GM19043 (cell line): ENCODE measurements around the gene SF3B2.
"Not testable (repeated sequence)": the region's sequence is repeated elsewhere in the genome, so short reads cannot be mapped to it uniquely, and the experiment has no call there.

Experiments
- ATAC-seq: cut with Tn5 transposase; IDR thresholded peaks from one replicate; pipeline ENCODE4 v1.9.1; 2021; ENCODE audit warnings: low read depth; ENCODE audit not compliant: unreplicated experiment

Gene SF3B2

GRCh38 chr11:66051766-66052663, at the start of gene SF3B2:
TSS of gene SF3B2 (plus strand) at chr11:66052364. CDS start at chr11:66052385, 21 bp downstream.
- peak; percentile 93 for ATAC-seq

DNA sequence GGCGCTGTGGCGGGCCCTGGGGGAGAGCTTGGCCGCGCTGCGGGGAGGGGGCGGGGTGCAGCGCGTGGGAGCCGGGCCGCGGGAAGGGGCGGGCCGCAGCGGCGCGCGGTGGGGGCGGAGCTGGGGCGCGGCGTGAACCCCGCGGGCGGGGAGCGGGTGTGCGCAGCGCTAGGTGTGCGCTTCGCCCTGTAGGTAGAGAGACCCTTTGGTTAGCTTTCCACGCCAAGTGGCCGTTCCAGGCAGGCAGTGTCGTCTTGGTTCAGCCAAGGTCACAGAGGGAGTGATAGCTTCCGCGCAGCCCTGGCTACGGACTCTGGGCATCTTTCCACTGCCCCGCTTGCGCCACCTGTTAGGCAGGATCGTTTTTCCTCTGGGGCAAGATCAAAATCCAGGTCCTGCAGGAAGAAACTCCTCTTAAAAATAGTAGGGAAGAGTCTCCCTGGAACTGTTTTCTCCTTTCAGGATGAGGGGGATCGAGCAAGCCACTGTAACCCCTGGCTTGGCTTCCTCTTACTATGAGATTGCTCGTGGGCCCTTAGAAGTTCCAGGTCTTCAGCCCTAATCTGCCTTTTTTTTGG, 49.4 kb upstream of the SF3B2 start:
- ATAC-seq, result peak; percentile 41

GRCh38 chr11:66003291-66003690, 48.9 kb upstream of the SF3B2 start:
- no peak for ATAC-seq

DNA sequence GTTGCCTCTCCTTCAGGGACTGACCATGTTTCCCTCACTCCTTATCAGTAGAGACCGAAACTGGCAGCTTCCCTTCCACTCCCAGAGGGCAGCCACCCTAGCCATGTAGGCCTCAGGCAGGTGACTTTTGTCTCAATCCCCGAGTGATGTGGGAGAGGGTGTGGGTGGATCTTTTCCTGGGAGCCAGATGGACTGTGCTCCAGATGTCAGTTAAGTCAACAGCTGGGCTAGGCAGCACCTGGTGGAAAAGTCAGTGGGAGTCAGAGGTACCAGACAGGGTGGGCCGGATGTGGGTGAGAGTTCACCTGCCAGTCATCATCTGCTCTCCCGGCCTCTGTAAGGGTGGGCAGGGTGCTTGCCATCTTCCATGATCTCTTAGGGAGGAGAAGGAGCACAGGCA, 48.0 kb upstream of the SF3B2 start:
- no peak for ATAC-seq

DNA sequence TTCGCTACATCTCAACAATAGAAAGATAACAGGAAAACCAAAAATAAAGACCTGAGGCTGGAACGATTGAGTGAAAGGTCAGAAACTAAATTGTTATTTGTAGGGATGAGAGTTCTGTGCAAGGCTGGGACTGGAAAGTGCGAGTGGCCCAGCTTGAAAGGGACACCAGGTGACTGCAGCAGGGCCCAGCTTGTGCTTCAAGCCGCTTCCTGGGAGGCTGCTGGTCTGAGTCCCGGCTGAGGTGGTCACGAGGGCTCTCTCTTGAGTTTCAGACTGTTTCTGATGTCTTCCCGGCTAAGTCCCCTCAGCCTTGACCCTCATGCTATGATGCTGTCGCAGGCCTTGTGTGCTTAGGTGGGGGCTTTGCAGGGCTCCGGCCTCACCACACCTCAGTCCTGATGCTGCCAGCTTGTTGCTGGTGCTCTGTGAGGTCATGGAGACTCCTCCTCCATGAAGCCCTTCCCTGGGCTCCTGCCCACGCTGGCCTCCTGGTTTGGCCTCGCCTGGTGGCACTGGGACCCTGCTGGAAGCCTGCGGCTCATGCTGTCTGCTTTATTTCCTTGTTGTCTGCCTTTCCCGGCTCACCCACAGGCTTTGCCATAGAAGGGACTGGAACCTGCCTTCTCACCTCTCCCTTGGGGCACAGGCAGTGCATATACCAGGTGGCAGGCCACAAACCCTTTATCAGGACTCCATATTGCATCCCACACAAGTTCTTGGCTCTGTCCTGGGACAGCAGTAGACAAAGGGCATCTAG, 45.9 kb upstream of the SF3B2 start:
- ATAC-seq, result no peak

DNA sequence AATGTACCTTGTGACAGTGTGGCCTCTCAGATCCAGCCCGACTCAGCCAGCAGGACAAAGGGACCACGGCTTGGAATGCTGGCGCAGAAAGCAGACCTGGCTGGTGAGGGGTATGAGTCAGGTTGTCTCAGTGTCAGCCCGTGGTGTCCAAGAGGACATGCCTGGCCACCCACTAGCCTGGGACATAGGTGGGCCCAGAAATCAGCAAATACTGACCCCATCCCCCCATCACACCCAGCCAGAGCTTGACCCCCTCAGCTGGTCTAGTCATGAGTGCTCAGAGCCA, 45.3 kb upstream of the SF3B2 start:
- ATAC-seq, result no peak

DNA sequence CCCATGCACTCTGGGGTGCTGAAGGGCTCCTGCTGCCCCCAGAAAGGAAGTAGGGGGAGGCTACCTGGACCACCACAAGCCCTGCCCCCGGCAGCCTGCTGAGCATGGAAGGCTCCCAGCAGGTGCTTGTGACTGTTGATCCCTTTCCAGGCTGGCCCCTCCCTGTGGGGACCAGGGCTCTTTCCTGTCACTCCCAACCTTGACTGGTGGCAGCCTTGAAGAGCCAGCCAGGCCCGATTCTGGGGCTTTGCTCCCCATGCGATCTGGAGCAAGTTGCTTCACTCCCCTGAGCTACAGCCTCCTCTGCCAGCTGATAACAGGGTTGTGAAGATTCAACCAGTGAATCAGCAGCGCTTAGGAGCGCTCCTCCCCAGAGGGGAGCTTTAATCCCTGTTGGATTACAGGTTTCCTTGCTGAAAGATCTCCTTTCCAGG, 44.9 kb upstream of the SF3B2 start:
- ATAC-seq, result no peak

DNA sequence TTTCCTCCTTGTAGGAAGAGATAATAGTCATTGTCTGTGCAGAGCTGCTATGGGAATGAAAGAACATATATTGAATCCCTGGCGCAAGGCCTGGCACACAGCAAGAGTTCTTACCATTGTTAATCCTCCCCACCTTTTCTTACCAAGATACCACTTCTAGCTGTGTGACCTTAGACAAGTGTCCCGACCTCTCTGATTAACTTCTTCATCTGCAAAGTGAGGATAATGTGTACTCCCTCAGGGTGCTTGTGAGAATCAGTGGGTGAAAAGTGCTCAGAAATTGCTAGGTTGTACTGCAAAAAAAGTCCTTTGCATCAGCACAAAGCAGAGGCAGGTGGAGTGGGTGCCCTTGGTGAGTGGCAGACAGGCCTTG, 44.1 kb upstream of the SF3B2 start:
- ATAC-seq, result no peak

DNA sequence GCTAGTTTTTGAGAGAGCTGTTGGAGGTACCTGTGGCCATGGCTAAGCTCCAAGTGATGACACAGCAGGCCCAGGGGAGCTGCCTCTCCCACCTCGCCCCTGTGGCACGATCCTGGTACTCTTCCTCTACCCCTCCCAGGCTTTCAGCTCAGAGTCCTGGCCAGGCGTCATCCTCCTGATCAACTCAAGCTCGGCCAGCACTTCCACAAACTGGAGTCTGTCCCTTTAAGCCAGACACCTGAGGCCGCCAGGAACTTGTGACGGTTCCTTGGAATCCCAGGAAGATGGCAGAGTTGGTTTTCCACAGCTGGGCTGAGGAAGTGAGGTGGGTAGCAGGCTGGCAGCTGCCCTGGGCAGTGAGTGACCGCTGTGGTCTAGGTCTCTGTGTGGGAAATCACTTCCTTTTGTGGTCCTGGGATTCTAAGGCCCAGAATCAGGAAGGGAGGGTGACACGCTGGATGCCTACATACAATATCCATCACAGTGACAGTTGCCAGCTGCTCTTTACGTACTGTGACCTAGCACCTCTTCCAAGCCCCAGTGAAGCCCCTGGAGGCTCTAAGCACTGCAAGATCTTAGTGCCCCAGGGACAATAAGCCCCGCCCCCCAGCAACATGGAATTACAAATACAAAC, 43.6 kb upstream of the SF3B2 start:
- no peak for ATAC-seq

GRCh38 chr11:66010036-66010435, 42.1 kb upstream of the SF3B2 start:
- ATAC-seq, result not testable (repeated sequence)

GRCh38 chr11:66011239-66011784, 40.9 kb upstream of the SF3B2 start:
- ATAC-seq, result no peak

GRCh38 chr11:66011785-66012303, 40.3 kb upstream of the SF3B2 start, which contains the start of gene CST6:
TSS of gene CST6 (plus strand) at chr11:66012008. CDS start at chr11:66012045, 37 bp downstream.
- no peak for ATAC-seq

GRCh38 chr11:66012371-66012945, 39.7 kb upstream of the SF3B2 start:
- ATAC-seq, result no peak

GRCh38 chr11:66012946-66013761, 39.0 kb upstream of the SF3B2 start:
- no peak for ATAC-seq

- ATAC-seq, result no peak
These were observed 38.4 kb upstream of the SF3B2 start for GRCh38 chr11:66013762-66014100.

- no peak for ATAC-seq
These were observed 37.2 kb upstream of the SF3B2 start for GRCh38 chr11:66014804-66015453.

DNA sequence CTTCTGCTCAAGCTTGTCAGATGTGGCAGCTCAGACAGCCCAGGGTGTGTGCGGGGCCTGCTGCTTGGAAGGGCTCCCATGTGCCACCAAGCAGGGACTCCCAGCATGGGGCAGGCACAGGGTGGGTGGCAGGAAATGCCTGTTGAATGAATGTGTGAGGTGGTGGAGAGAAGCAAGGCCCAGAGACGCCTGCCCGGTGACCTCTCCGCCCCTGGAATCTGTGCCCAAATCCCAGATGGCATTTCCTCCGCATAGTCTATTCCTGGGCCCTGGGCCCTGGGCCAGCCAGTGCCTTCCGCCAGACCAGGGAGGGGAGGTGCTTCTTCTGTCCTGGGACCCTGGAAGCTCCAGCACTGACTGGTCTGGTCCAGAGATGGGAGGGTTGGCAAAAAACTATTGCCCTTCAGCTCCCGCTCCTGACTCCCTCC, 36.7 kb upstream of the SF3B2 start:
- ATAC-seq, result no peak

DNA sequence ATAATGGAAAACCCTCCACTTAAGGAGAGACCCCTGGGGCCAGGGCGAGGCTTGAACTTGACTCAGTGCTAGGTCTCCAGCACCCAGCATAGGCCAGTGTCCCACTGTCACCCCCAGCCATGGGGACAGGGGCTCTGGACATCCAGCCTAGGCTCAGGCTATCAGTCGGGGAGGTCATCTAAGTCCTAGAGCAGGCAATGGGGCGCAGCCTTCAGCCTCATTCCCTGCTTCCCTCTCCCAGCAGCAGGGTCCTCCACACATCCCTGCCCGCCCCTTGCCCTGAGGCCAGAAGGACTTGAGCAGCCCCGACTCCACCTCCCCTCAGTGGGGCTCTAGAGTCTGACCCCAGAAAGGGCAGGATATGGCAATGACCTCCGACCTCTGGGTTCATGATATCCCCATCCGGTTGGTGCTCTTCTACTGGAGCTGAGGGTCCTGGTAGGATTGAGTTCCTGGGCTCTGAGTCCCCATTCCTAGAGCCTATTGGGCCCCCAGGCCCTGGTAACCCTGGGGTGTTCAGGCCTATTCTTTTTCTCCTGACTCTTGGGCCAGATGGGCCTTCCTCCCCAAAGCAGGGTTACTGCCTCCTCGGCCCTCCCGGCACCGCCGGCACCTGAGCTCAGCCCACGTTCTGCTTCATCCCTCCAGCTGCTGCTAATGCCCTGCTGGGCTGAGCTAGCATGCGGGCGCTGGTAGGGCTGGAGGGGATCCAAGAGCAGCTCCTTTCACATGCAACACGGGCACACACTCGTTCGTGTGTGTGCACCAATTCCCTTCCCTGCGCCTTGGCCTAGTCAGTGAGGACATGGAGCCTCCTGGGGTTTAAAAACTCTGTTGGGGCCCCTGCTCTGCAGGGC, 36.0 kb upstream of the SF3B2 start:
- ATAC-seq, result no peak
